ENCODE data around the gene LY6G6D.

GRCh38 chr6:31701666-31702404 is 13.3 kb upstream of the LY6G6D start:
- TF ChIP-seq, protein P1, sequence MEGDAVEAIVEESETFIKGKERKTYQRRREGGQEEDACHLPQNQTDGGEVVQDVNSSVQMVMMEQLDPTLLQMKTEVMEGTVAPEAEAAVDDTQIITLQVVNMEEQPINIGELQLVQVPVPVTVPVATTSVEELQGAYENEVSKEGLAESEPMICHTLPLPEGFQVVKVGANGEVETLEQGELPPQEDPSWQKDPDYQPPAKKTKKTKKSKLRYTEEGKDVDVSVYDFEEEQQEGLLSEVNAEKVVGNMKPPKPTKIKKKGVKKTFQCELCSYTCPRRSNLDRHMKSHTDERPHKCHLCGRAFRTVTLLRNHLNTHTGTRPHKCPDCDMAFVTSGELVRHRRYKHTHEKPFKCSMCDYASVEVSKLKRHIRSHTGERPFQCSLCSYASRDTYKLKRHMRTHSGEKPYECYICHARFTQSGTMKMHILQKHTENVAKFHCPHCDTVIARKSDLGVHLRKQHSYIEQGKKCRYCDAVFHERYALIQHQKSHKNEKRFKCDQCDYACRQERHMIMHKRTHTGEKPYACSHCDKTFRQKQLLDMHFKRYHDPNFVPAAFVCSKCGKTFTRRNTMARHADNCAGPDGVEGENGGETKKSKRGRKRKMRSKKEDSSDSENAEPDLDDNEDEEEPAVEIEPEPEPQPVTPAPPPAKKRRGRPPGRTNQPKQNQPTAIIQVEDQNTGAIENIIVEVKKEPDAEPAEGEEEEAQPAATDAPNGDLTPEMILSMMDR (IDR thresholded peaks at IDR 0.05; ENCODE audit: poor library complexity): no peak
- TF ChIP-seq EZH2 (IDR thresholded peaks at IDR 0.05; ENCODE audit: borderline replicate concordance) (no peak), EZH2phosphoT487 (IDR thresholded peaks at IDR 0.05; ENCODE audit: low read depth, severe bottlenecking, unreplicated experiment) (no peak)
